Right lobe of liver (tissue), 4 donors: ENCODE data around the gene CHRNA1.

Experiments used
- POLR2A ChIP-seq: fragments of 450-650 bp; IDR thresholded peaks from one replicate; pipeline ENCODE4 v1.6.1; 2017; ENCODE audit warnings: antibody characterized with exemption, mild to moderate bottlenecking
- TF ChIP-seq, protein P1 (sequence below), 4 donors: fragments of 200-600 bp in 3 of 4; fragments of 450-650 bp in 1 of 4; IDR thresholded peaks; one replicate each; pipeline versions ENCODE4 v1.5.1 to v1.8.0; 2016 to 2022; ENCODE audit warnings: antibody characterized with exemption in 4 of 4, mild to moderate bottlenecking in 2 of 4
- donor health status: DM: no; HTN: no; CAD: no.
- donor health status: DM: no; HTN: no; CAD: no.
- donor health status: DM: no; HTN: yes; CAD: no.

DNA sequence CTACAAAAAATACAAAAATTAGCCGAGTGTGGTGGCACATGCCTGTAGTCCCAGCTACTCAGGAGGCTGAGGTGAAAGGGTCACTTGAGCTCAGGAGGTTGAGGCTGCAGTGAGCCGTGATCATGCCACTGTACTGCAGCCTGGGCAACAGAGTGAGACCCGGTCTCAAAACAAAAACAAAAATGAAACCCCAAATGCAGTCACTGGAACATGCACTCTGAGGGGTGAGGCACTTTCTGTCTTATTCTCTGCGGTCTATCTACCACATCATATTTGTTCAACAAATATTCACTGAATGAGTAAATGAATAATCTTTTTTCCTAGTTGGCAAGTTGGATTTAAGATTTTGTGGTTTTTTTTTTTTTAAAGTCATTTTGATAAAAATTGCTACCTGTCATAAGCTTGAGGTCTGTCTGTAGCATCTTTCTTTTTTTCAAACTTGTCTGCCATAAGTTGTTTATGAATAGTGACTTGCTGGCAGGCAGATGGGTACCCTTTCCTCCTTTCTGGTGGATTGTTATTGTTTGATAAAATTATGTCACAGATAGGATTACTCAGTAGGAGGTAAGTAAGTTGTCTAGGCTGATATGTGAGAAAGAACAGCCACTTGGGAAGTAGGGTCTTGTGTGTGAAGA, 11.8 kb downstream of the CHRNA1 start:
- TF ChIP-seq POLR2A, result no peak
- TF ChIP-seq, protein P1, sequence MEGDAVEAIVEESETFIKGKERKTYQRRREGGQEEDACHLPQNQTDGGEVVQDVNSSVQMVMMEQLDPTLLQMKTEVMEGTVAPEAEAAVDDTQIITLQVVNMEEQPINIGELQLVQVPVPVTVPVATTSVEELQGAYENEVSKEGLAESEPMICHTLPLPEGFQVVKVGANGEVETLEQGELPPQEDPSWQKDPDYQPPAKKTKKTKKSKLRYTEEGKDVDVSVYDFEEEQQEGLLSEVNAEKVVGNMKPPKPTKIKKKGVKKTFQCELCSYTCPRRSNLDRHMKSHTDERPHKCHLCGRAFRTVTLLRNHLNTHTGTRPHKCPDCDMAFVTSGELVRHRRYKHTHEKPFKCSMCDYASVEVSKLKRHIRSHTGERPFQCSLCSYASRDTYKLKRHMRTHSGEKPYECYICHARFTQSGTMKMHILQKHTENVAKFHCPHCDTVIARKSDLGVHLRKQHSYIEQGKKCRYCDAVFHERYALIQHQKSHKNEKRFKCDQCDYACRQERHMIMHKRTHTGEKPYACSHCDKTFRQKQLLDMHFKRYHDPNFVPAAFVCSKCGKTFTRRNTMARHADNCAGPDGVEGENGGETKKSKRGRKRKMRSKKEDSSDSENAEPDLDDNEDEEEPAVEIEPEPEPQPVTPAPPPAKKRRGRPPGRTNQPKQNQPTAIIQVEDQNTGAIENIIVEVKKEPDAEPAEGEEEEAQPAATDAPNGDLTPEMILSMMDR (IDR thresholded peaks at IDR 0.05), result no peak
